Measurements from ENCODE around the gene MBNL1.

GRCh38 chr3:152454076-152454875 is 185.5 kb downstream of the MBNL1 start:
- TF ChIP-seq CTCF (IDR thresholded peaks at IDR 0.05) (no peak), EP300 (IDR thresholded peaks at IDR 0.05) (no peak)
